ENCODE measurements around the gene C2orf76. TPM values are rescaled to one million over a fixed set of nuclear protein-coding genes. Genes with fewer than 3 reads are reported as not detected.

Gene C2orf76
- total and polyA plus RNA-seq, 2 of the 4 experiments (the other 2 are of a cell fraction) = 10.6 to 12.6 TPM

GRCh38 chr2:119304847-119305246 lies 61.8 kb downstream of the C2orf76 start:
- ChIA-PET CTCF (interaction anchor here (1.8 kb wide), 1 partner anchor 13 kb away, joined by 12 read pairs; no protein-coding TSS in a partner anchor), POLR2A (ENCODE audit: unreplicated experiment) (no interaction called here)
- H3K4me3 ChIP-seq (ENCODE audit: insufficient read depth, low read depth, low read length) = no peak overlapping the region
- in situ Hi-C loops (cut with MboI; ENCODE audit: low sequenced_read_pairs) (no loop called here), dilution Hi-C loops (cut with HindIII; ENCODE audit: low sequenced_read_pairs, unreplicated experiment) (no loop called here), intact Hi-C loops (cut with micrococcal nuclease) (no loop called here)
- H3K4me2 ChIP-seq (ENCODE audit: low read depth, low read length) = no peak overlapping the region
- H3K9me3 ChIP-seq (ENCODE audit: control insufficient read depth, insufficient read depth, low read length) = no peaks in the 10 kb centered on the region
- no peaks in the 10 kb centered on the region for H4K20me1 ChIP-seq (ENCODE audit: insufficient read depth, low read length)
- TF ChIP-seq CHD1 (IDR thresholded peaks at IDR 0.05; ENCODE audit: low read depth, low read length) (no peak), BHLHE40 (IDR thresholded peaks at IDR 0.05; ENCODE audit: low read depth, low read length) (no peak)
- no peak overlapping the region for H3K18ac ChIP-seq (ENCODE audit: low read depth, low read length)
- no peak overlapping the region for H2BK15ac ChIP-seq (ENCODE audit: low read depth, low read length)
- H3K9ac ChIP-seq (ENCODE audit: low read depth, low read length) = no peak overlapping the region
- no peak overlapping the region for H3K23ac ChIP-seq (ENCODE audit: low read depth, low read length)
- H4K8ac ChIP-seq (ENCODE audit: low read depth in 2 of 2, low read length in 2 of 2) = no peak overlapping the region
- no peak overlapping the region for H2BK20ac ChIP-seq (ENCODE audit: low read depth, low read length)
- H2BK120ac ChIP-seq (ENCODE audit: low read depth, low read length) = no peak overlapping the region
- BruUV-seq (replicated peaks) = no TSS peak
- no peak overlapping the region for H3K14ac ChIP-seq (replicated peaks; ENCODE audit: low read depth, low read length)
- H3K36me3 ChIP-seq (ENCODE audit: control insufficient read depth, insufficient read depth, low read length) = no peaks in the 10 kb centered on the region
- H2AK9ac ChIP-seq (replicated peaks; ENCODE audit: low read depth, low read length, poor library complexity) = no peak overlapping the region
- DNase-seq = no peak
- H4K91ac ChIP-seq (ENCODE audit: insufficient read depth, low read depth, low read length) = no peak overlapping the region
- H2AFZ ChIP-seq (replicated peaks; ENCODE audit: low read length, poor library complexity) = no peak overlapping the region
- no peak overlapping the region for H3K4ac ChIP-seq (ENCODE audit: low read depth, low read length)
- no peaks in the 10 kb centered on the region for H3K27me3 ChIP-seq (ENCODE audit: control insufficient read depth, insufficient read depth, low read length)
- no peak overlapping the region for H3K27ac ChIP-seq (ENCODE audit: insufficient read depth, low read length)
- H2BK5ac ChIP-seq (ENCODE audit: low read depth, low read length, poor library complexity, severe bottlenecking) = no peak overlapping the region
- H3K56ac ChIP-seq (ENCODE audit: extremely low read depth, insufficient read depth, low read length) = no peak overlapping the region
- H4K5ac ChIP-seq (ENCODE audit: low read depth, low read length) = no peak overlapping the region
- H3K79me1 ChIP-seq (ENCODE audit: low read depth in 1 of 2, low read length in 2 of 2) = no peaks in the 10 kb centered on the region
- ATAC-seq (ENCODE audit: low read depth) = no peak
- no peak overlapping the region for H2AK5ac ChIP-seq (ENCODE audit: low read depth, low read length)
- no peaks in the 10 kb centered on the region for H3K9me1 ChIP-seq (ENCODE audit: insufficient read depth, low read length)
- no CpG with 5 or more reads among the region's 2 CpGs for WGBS, 2 experiments (ENCODE audit: extremely low coverage in 2 of 2, insufficient read length in 1 of 2)
- H3K4me1 ChIP-seq (ENCODE audit: control insufficient read depth, insufficient read depth, low read length) = no peaks in the 10 kb centered on the region
